GM18868 (cell line): ENCODE measurements around the gene PIK3R6.
"Not testable (repeated sequence)": the region's sequence is repeated elsewhere in the genome, so short reads cannot be mapped to it uniquely, and the experiment has no call there.

Experiments
- ATAC-seq: cut with Tn5 transposase; IDR thresholded peaks from one replicate; pipeline ENCODE4 v1.9.1; 2021; ENCODE audit warnings: mild to moderate bottlenecking, moderate library complexity; ENCODE audit not compliant: unreplicated experiment

The PIK3R6 gene

GRCh38 chr17:8831234-8831849, 36.1 kb downstream of the PIK3R6 start:
- no peak for ATAC-seq

- ATAC-seq = no peak
Observed at GRCh38 chr17:8830141-8830540, 37.3 kb downstream of the PIK3R6 start.

- no peak for ATAC-seq
Observed at GRCh38 chr17:8829036-8829941, 38.2 kb downstream of the PIK3R6 start.

GRCh38 chr17:8828517-8828875, 39.0 kb downstream of the PIK3R6 start:
- ATAC-seq = no peak

GRCh38 chr17:8826808-8827435, 40.6 kb downstream of the PIK3R6 start:
- ATAC-seq = no peak

- ATAC-seq = no peak
Observed at GRCh38 chr17:8825802-8826201, 41.7 kb downstream of the PIK3R6 start.

GRCh38 chr17:8823279-8823678, 44.2 kb downstream of the PIK3R6 start:
- no peak for ATAC-seq

GRCh38 chr17:8822401-8823035, 45.0 kb downstream of the PIK3R6 start:
- ATAC-seq = no peak

GRCh38 chr17:8821446-8822105, 45.9 kb downstream of the PIK3R6 start:
- ATAC-seq = no peak

GRCh38 chr17:8820311-8821010, 47.0 kb downstream of the PIK3R6 start:
- ATAC-seq = no peak

- ATAC-seq = no peak
Observed at GRCh38 chr17:8818654-8819330, 48.7 kb downstream of the PIK3R6 start.

- no peak for ATAC-seq
Observed at GRCh38 chr17:8818047-8818446, 49.4 kb downstream of the PIK3R6 start.

- peak; percentile 91 for ATAC-seq
Observed at GRCh38 chr17:8806926-8807550, 60.4 kb downstream of the PIK3R6 start.

GRCh38 chr17:8806253-8806925, 61.1 kb downstream of the PIK3R6 start:
- ATAC-seq = peak; percentile 29

GRCh38 chr17:8805396-8805795, 62.1 kb downstream of the PIK3R6 start:
- ATAC-seq = not testable (repeated sequence)

- no peak for ATAC-seq
Observed at GRCh38 chr17:8803531-8804420, 63.7 kb downstream of the PIK3R6 start.

- no peak for ATAC-seq
Observed at GRCh38 chr17:8801135-8801840, 66.2 kb downstream of the PIK3R6 start.
